ENCODE results near the gene PARP9. TPM values are rescaled to one million over a fixed set of nuclear protein-coding genes. Genes with fewer than 3 reads are reported as not detected.

PARP9 gene
- total RNA-seq, 1 experiment from 2014 or later = 1.8 TPM

DNA sequence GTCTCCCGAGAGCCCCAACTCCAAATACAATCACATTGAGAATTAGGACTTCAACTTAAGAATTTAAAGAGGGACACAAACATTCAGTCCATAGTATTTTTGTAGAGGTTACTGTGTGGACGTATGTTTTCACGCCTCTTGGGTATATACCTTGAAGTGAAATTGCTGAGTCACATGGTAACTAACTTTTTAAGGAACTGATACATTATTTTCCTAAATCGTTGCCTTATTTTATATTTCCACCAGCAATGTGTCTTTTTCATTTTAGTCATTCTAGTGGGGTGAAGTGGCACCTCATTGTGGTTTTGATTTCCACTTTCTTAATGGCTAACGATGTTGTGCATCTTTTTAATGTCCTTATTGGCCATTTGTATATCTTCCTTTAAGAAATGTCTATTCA is 25.2 kb upstream of the PARP9 start (continued):
- TF ChIP-seq, protein P1, sequence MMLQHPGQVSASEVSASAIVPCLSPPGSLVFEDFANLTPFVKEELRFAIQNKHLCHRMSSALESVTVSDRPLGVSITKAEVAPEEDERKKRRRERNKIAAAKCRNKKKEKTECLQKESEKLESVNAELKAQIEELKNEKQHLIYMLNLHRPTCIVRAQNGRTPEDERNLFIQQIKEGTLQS (CRISPR knock-in tag; conservative IDR thresholded peaks at IDR 0.05) = no peak
- TF ChIP-seq EMX1 (CRISPR knock-in tag; IDR thresholded peaks at IDR 0.05) (no peak), HMGA2 (CRISPR knock-in tag; IDR thresholded peaks at IDR 0.05) (no peak), E2F1 (CRISPR knock-in tag; IDR thresholded peaks at IDR 0.05) (no peak), CREM (CRISPR knock-in tag; IDR thresholded peaks at IDR 0.05) (no peak)

DNA sequence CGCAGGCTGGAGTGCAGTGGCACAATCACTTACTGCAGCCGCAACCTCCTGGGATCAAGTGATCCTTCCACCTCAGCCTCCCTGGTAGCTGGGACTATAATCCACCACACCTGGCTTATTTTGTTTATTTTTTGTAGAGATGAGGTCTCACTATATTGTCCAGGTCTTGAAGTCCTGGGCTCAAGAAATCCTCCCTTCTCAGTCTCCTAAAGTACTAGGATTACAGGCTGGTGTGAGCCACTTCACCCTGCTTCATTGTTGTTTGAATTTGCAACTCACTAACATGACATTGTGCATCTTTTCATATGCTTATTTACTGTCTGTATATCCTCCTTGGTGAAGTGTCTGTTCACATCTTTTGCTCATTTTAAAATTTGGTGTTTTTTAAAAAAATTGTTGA is 23.5 kb upstream of the PARP9 start:
- Mint-ChIP-seq H3K27me3 (ENCODE audit: low read depth) (no peaks in the 10 kb centered on the region), H3K4me3 (no peak overlapping the region), H3K4me1 (peaks cover 22% of the 10 kb centered on the region), H3K9me3 (peaks cover 31% of the 10 kb centered on the region), H3K27ac (no peak overlapping the region), H3K36me3 (peaks cover 14% of the 10 kb centered on the region)
- ChIA-PET POLR2A (no interaction called here), CTCF (no interaction called here)
- DNase-seq (ENCODE audit: low spot score) (no peak), ATAC-seq (0 out of 2 replicates have a peak, but pooled peaks have one; percentile 24)
- TF ChIP-seq ZNF121 (CRISPR knock-in tag; IDR thresholded peaks at IDR 0.05) (peak; percentile 91), NR3C1 (CRISPR knock-in tag; conservative IDR thresholded peaks at IDR 0.05; ENCODE audit: low read depth) (no peak), GTF2I (CRISPR knock-in tag; conservative IDR thresholded peaks at IDR 0.05) (0 out of 2 replicates have a peak, but pooled peaks have one; percentile 29), NFE2L1 (CRISPR knock-in tag; IDR thresholded peaks at IDR 0.05) (no peak), OVOL2 (CRISPR knock-in tag; IDR thresholded peaks at IDR 0.05; ENCODE audit: borderline replicate concordance) (no peak), FOXK1 (CRISPR knock-in tag; IDR thresholded peaks at IDR 0.05) (no peak), TCF7 (CRISPR knock-in tag; IDR thresholded peaks at IDR 0.05; ENCODE audit: low read depth) (no peak), ZNF425 (CRISPR knock-in tag; conservative IDR thresholded peaks at IDR 0.05) (no peak), ZNF416 (CRISPR knock-in tag; IDR thresholded peaks at IDR 0.05) (no peak), IRF2 (CRISPR knock-in tag; IDR thresholded peaks at IDR 0.05; ENCODE audit: borderline replicate concordance, low read depth) (no peak)
- TF ChIP-seq, protein P2, sequence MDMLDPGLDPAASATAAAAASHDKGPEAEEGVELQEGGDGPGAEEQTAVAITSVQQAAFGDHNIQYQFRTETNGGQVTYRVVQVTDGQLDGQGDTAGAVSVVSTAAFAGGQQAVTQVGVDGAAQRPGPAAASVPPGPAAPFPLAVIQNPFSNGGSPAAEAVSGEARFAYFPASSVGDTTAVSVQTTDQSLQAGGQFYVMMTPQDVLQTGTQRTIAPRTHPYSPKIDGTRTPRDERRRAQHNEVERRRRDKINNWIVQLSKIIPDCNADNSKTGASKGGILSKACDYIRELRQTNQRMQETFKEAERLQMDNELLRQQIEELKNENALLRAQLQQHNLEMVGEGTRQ (CRISPR knock-in tag; IDR thresholded peaks at IDR 0.05) = no peak
- TF ChIP-seq, protein P3, sequence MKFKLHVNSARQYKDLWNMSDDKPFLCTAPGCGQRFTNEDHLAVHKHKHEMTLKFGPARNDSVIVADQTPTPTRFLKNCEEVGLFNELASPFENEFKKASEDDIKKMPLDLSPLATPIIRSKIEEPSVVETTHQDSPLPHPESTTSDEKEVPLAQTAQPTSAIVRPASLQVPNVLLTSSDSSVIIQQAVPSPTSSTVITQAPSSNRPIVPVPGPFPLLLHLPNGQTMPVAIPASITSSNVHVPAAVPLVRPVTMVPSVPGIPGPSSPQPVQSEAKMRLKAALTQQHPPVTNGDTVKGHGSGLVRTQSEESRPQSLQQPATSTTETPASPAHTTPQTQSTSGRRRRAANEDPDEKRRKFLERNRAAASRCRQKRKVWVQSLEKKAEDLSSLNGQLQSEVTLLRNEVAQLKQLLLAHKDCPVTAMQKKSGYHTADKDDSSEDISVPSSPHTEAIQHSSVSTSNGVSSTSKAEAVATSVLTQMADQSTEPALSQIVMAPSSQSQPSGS (CRISPR knock-in tag; IDR thresholded peaks at IDR 0.05; ENCODE audit: borderline replicate concordance, low read depth) = no peak

GRCh38 chr3:122586773-122587485 is 22.8 kb upstream of the PARP9 start:
- H3K27me3 Mint-ChIP-seq (ENCODE audit: low read depth) = no peaks in the 10 kb centered on the region
- no peak for ATAC-seq
- no peak overlapping the region for H3K4me3 Mint-ChIP-seq
- peaks cover 34% of the 10 kb centered on the region for H3K9me3 Mint-ChIP-seq
- peaks cover 22% of the 10 kb centered on the region for H3K4me1 Mint-ChIP-seq
- TF ChIP-seq ZNF532 (CRISPR knock-in tag; IDR thresholded peaks at IDR 0.05; ENCODE audit: borderline replicate concordance) (no peak), ZNF232 (CRISPR knock-in tag; IDR thresholded peaks at IDR 0.05) (no peak), RORB (CRISPR knock-in tag; IDR thresholded peaks at IDR 0.05) (no peak)
- ChIA-PET CTCF (no interaction called here), POLR2A (no interaction called here)
- peaks cover 20% of the 10 kb centered on the region for H3K36me3 Mint-ChIP-seq
- H3K27ac Mint-ChIP-seq = peak overlapping the region; percentile 26; the same call in 1 of the 2 replicates
- no peak for DNase-seq (ENCODE audit: low spot score)

Data from WTC11 (cell line).